HepG2 (cell line): Measurements from ENCODE around the gene MAP3K2. TPM values are rescaled to one million over a fixed set of nuclear protein-coding genes. Genes with fewer than 3 reads are reported as not detected.
A peak's percentile ranks its signal among the peaks of the same experiment; 100 is the strongest.

Experiments
- AHDC1 ChIP-seq: sonication (generic); formaldehyde crosslinking; IDR thresholded peaks from 2 replicates; pipeline ENCODE4 v1.5.1; 2020; ENCODE audit warnings: mild to moderate bottlenecking, missing genetic modification reagents, borderline replicate concordance
- ASH2L ChIP-seq: fragments of 300-600, 200-600 bp; sonication (generic); IDR thresholded peaks from 2 replicates; pipeline ENCODE4 v1.7.0; 2017; ENCODE audit warnings: low read depth, mild to moderate bottlenecking, moderate library complexity, mixed read lengths, low read length; ENCODE audit not compliant: insufficient read length
- ATF1 ChIP-seq: IDR thresholded peaks from 2 replicates; pipeline ENCODE4 v1.6.1; 2016; ENCODE audit warnings: mild to moderate bottlenecking, control low read depth
- ATF5 ChIP-seq: sonication (generic); formaldehyde crosslinking; IDR thresholded peaks from 2 replicates; pipeline ENCODE4 v1.4.0; 2020; ENCODE audit warnings: mild to moderate bottlenecking, low read depth, missing genetic modification reagents
- CCDC6 ChIP-seq: sonication (generic); formaldehyde crosslinking; IDR thresholded peaks from 2 replicates; pipeline ENCODE4 v1.8.1; 2022; ENCODE audit warnings: mild to moderate bottlenecking, missing genetic modification reagents, moderate library complexity
- EP300 ChIP-seq, 3 experiments: sonication (generic) in 1 of 3; formaldehyde crosslinking in 1 of 3; IDR thresholded peaks; 2 replicates each; pipeline versions ENCODE4 v1.5.1 to v1.6.1; 2011 to 2020; ENCODE audit warnings: low read depth in 2 of 3, low read length in 2 of 3, borderline replicate concordance in 1 of 3, improper control_type of control experiment in 1 of 3, mild to moderate bottlenecking in 1 of 3, missing genetic modification reagents in 1 of 3, moderate library complexity in 1 of 3
- FOXC1 ChIP-seq: sonication (generic); formaldehyde crosslinking; IDR thresholded peaks from 2 replicates; pipeline ENCODE4 v1.8.0; 2022; ENCODE audit warnings: mild to moderate bottlenecking, missing genetic modification reagents, borderline replicate concordance
- HMGA1 ChIP-seq: sonication (generic); formaldehyde crosslinking; conservative IDR thresholded peaks from 2 replicates; pipeline ENCODE4 v1.4.0; 2020; ENCODE audit warnings: missing genetic modification reagents
- HOXD1 ChIP-seq: sonication (generic); formaldehyde crosslinking; IDR thresholded peaks from 2 replicates; pipeline ENCODE4 v1.5.0; 2020; ENCODE audit warnings: missing genetic modification reagents
- KDM2A ChIP-seq: sonication (generic); formaldehyde crosslinking; IDR thresholded peaks from 2 replicates; pipeline ENCODE4 v1.4.0; 2020; ENCODE audit warnings: low read depth, missing genetic modification reagents, borderline replicate concordance
- MEIS2 ChIP-seq: sonication (generic); formaldehyde crosslinking; IDR thresholded peaks from 2 replicates; pipeline ENCODE4 v1.9.0; 2021; ENCODE audit warnings: mild to moderate bottlenecking, missing genetic modification reagents
- NCOA5 ChIP-seq: sonication (generic); formaldehyde crosslinking; IDR thresholded peaks from 2 replicates; pipeline ENCODE4 v1.4.0; 2020; ENCODE audit warnings: missing genetic modification reagents
- PLRG1 ChIP-seq: fragments of 450-650 bp; conservative IDR thresholded peaks from 2 replicates; pipeline ENCODE4 v1.6.1; 2016
- POLR2AphosphoS2 ChIP-seq: IDR thresholded peaks from 2 replicates; pipeline ENCODE4 v1.6.1; 2011; ENCODE audit warnings: low read depth, low read length, improper control_type of control experiment
- RBM39 ChIP-seq: fragments of 200-400 bp; formaldehyde crosslinking; IDR thresholded peaks from one replicate; pipeline ENCODE4 v1.6.1; 2018; ENCODE audit warnings: antibody characterized with exemption, mild to moderate bottlenecking, low read depth, low read length; ENCODE audit not compliant: poor library complexity, severe bottlenecking
- RFXANK ChIP-seq: IDR thresholded peaks from 2 replicates; pipeline ENCODE4 v1.6.1; 2016
- ZFY ChIP-seq: sonication (generic); formaldehyde crosslinking; IDR thresholded peaks from 2 replicates; pipeline ENCODE4 v1.4.0; 2020; ENCODE audit warnings: missing genetic modification reagents
- ZNF256 ChIP-seq: sonication (generic); formaldehyde crosslinking; conservative IDR thresholded peaks from 2 replicates; pipeline ENCODE4 v1.4.0; 2020; ENCODE audit warnings: missing genetic modification reagents
- ZNF30 ChIP-seq: sonication (generic); formaldehyde crosslinking; IDR thresholded peaks from 2 replicates; pipeline ENCODE4 v1.5.0; 2020; ENCODE audit warnings: mild to moderate bottlenecking, missing genetic modification reagents
- ZNF451 ChIP-seq: sonication (generic); formaldehyde crosslinking; IDR thresholded peaks from 2 replicates; pipeline ENCODE4 v1.5.0; 2020; ENCODE audit warnings: mild to moderate bottlenecking, missing genetic modification reagents
- ZNF879 ChIP-seq: sonication (generic); formaldehyde crosslinking; IDR thresholded peaks from 2 replicates; pipeline ENCODE4 v1.8.1; 2023; ENCODE audit warnings: missing genetic modification reagents
- polyA plus RNA-seq, 8 experiments: library from polyadenylated mRNA; depleted of rRNA in 3 of 8; stranded (reverse) in 7 of 8; unstranded in 1 of 8; fragments of >200 nt; fragmentation: Illumina TruSeq in 4 of 8; extraction: Trizol in 4 of 8; gene quantifications; 2 replicates each; pipeline versions ENCODE4 v1.2.1 to v1.2.3, GENCODE V29; 2011 to 2016; ENCODE audit warnings: low read depth in 4 of 8, missing spikeins in 1 of 8, mixed read lengths in 1 of 8; ENCODE audit not compliant: insufficient read depth in 1 of 8
- total RNA-seq, 5 experiments: library from RNA; depleted of rRNA; stranded (reverse); fragments of >200 nt; fragmentation: Illumina TruSeq; extraction: Trizol; gene quantifications; 2 replicates each; pipeline ENCODE4 v1.2.3, GENCODE V29; 2016; ENCODE audit warnings: low read depth in 1 of 5

MAP3K2 gene
- total and polyA plus RNA-seq, 2 of the 13 experiments (the other 11 are each of a cell fraction or from before 2014, with no cell fraction given) = 12.2 to 37.2 TPM

DNA sequence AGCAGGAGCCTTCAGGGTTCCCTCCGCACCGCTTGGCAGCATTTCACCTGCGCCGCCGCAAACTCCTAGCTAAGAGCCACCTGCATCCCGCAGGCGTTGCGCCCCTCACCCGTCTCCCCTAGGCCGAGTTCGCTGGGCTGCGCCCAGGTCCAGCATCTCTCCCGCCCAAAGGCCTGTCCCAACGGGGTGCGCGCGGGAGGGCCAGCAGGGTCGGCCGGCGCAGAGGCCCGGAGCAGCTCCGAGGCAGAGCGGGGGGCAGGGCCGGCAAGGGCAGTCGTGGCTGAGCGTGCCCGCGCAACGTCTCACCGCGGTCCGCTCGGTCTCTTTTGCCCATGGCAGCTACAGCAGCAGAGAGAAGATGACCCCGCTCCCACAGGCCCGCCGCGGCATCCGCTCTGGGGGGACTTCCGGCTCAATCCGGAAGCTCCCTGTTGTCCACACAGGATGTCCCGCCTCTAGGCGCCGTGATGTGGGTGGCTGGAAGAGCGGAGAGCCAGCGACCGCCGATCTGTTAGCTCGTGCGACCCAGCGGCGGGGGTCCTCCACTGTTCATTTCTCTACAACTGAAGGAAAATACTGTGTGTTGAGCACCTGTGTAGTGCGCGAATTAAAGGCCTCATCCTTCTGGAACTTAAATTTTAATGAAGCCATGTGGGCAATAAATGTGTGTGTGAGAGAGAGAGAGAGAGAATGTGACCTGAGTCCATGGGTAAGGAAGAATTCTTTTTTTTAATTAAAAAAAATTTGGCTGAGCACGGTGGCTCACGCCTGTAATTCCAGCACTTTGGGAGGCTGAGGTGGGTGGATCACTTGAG is 93.8 kb downstream of the MAP3K2 start, which contains the start of gene ERCC3 (continued):
- TF ChIP-seq HMGA1 (CRISPR knock-in tag) = no peak
- TF ChIP-seq ZFY (CRISPR knock-in tag) = peak; percentile 99
- TF ChIP-seq ATF5 = peak; percentile 93
- TF ChIP-seq ASH2L = peak; percentile 98
- TF ChIP-seq MEIS2 (CRISPR knock-in tag) = peak; percentile 41; the same call in 1 of the 2 replicates
- no peak for TF ChIP-seq EP300 (IDR thresholded peaks at IDR 0.05; ENCODE audit: low read depth in 2 of 2, low read length in 2 of 2)
- TF ChIP-seq EP300 (CRISPR knock-in tag; IDR thresholded peaks at IDR 0.05; ENCODE audit: borderline replicate concordance) = peak; percentile 36; the same call in 1 of the 2 replicates
- TF ChIP-seq POLR2AphosphoS2 = no peak
- TF ChIP-seq RFXANK (CRISPR knock-in tag) = peak; percentile 68; the same call in 1 of the 2 replicates
- 0 out of 2 replicates have a peak, but pooled peaks have one; percentile 72 for TF ChIP-seq HOXD1 (CRISPR knock-in tag)
- TF ChIP-seq CCDC6 = peak; percentile 89; the same call in 1 of the 2 replicates
- no peak for TF ChIP-seq NCOA5 (CRISPR knock-in tag)
- no peak for TF ChIP-seq AHDC1 (CRISPR knock-in tag)
- 0 out of 2 replicates have a peak, but pooled peaks have one; percentile 6 for TF ChIP-seq ZNF30 (CRISPR knock-in tag)
- TF ChIP-seq ZNF256 (CRISPR knock-in tag) = no peak; the same call in 1 of the 2 replicates
- peak; percentile 95 for TF ChIP-seq KDM2A (CRISPR knock-in tag)
- TF ChIP-seq FOXC1 (CRISPR knock-in tag) = peak; percentile 95
- TF ChIP-seq ZNF879 = peak; percentile 84; the same call in 1 of the 2 replicates
- no peak for TF ChIP-seq ATF1
- TF ChIP-seq RBM39 = peak; percentile 68
- no peak for TF ChIP-seq PLRG1
- TF ChIP-seq ZNF451 (CRISPR knock-in tag) = no peak; the same call in 1 of the 2 replicates
